Measurements from ENCODE around the gene CCDC6. TPM values are rescaled to one million over a fixed set of nuclear protein-coding genes. Genes with fewer than 3 reads are reported as not detected.

The CCDC6 gene
- total RNA-seq, 1 donor from 2014 or later = 42.7 TPM

DNA sequence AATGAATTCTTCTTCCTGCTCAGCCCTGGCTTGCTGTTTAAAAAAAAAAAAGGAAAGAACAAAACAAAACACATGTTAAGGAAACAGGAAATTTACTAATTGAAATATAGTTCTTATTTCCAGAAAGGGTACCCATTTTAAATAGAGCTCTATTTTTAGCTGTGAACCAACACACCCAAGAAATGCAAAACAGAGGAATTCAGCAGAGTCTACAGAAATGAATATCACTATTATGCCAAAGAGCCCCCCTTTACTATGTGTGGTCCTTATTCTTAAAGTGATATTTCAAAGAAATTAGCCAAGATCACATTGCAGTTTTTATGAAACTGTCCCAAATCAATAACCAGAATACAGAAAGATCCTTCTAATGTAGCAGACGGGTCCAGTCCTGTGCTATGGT lies 53.7 kb downstream of the CCDC6 start:
- no peak for DNase-seq (ENCODE audit: low read depth)
- TF ChIP-seq, protein P1, sequence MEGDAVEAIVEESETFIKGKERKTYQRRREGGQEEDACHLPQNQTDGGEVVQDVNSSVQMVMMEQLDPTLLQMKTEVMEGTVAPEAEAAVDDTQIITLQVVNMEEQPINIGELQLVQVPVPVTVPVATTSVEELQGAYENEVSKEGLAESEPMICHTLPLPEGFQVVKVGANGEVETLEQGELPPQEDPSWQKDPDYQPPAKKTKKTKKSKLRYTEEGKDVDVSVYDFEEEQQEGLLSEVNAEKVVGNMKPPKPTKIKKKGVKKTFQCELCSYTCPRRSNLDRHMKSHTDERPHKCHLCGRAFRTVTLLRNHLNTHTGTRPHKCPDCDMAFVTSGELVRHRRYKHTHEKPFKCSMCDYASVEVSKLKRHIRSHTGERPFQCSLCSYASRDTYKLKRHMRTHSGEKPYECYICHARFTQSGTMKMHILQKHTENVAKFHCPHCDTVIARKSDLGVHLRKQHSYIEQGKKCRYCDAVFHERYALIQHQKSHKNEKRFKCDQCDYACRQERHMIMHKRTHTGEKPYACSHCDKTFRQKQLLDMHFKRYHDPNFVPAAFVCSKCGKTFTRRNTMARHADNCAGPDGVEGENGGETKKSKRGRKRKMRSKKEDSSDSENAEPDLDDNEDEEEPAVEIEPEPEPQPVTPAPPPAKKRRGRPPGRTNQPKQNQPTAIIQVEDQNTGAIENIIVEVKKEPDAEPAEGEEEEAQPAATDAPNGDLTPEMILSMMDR (IDR thresholded peaks at IDR 0.05; ENCODE audit: insufficient read depth, low read length, poor library complexity, severe bottlenecking) = no peak
- Histone ChIP-seq H3K4me3 (ENCODE audit: low read depth, low read length) (no peak overlapping the region), H3K27me3 (ENCODE audit: control insufficient read depth, insufficient read depth, low read length) (no peaks in the 10 kb centered on the region), H3K36me3 (ENCODE audit: control insufficient read depth, insufficient read depth, low read length) (no peaks in the 10 kb centered on the region)

DNA sequence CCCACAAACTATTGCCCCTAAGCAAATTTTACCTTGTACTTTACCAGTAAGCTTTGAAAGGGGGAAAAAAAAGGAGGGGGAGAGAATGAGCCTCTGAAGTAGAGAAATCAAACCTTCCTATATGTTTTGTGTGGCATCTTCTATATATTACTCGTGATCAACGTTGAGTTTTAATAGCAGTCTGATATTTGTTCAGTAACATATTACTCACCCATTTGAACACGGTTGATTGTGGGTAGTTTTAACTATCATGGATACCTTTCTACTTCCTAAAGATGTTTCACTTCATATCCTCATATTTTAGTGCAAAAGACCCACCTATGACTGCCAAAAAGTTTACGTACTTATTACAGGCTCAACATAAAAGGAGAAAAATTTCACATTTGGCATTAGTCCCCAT lies 54.5 kb downstream of the CCDC6 start:
- Histone ChIP-seq H3K27me3 (ENCODE audit: control insufficient read depth, insufficient read depth, low read length) (no peaks in the 10 kb centered on the region), H3K36me3 (ENCODE audit: control insufficient read depth, insufficient read depth, low read length) (no peaks in the 10 kb centered on the region), H3K4me3 (ENCODE audit: low read depth, low read length) (no peak overlapping the region)
- TF ChIP-seq, protein P1 (IDR thresholded peaks at IDR 0.05; ENCODE audit: insufficient read depth, low read length, poor library complexity, severe bottlenecking) = no peak
- DNase-seq (ENCODE audit: low read depth) = no peak

- Histone ChIP-seq H3K4me3 (ENCODE audit: low read depth, low read length) (no peak overlapping the region), H3K27me3 (ENCODE audit: control insufficient read depth, insufficient read depth, low read length) (no peaks in the 10 kb centered on the region), H3K36me3 (ENCODE audit: control insufficient read depth, insufficient read depth, low read length) (no peaks in the 10 kb centered on the region)
- DNase-seq (ENCODE audit: low read depth) = no peak
- TF ChIP-seq, protein P1 (IDR thresholded peaks at IDR 0.05; ENCODE audit: insufficient read depth, low read length, poor library complexity, severe bottlenecking) = no peak
These were observed 58.5 kb downstream of the CCDC6 start for GRCh38 chr10:59847888-59848287.

DNA sequence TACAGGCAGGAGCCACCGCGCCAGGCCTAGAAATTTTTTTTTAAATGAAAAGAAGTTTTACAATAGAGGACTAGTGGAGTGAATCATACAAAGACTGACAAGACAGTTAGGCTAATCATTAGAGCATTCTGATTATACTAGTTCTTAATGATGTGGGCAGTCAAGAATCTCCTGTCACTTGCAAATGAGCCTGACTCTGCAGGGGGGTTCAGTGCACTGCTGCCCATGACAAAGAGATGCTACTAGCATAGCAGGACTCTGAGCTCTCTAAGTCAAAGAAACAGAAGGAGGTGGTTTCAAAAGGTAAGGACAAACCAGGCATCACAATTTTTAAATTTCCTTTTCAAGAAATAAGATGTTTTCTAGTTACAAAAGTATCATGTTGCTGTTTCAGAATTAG lies 59.0 kb downstream of the CCDC6 start:
- Histone ChIP-seq H3K36me3 (ENCODE audit: control insufficient read depth, insufficient read depth, low read length) (no peaks in the 10 kb centered on the region), H3K4me3 (ENCODE audit: low read depth, low read length) (no peak overlapping the region), H3K27me3 (ENCODE audit: control insufficient read depth, insufficient read depth, low read length) (no peaks in the 10 kb centered on the region)
- TF ChIP-seq, protein P1 (IDR thresholded peaks at IDR 0.05; ENCODE audit: insufficient read depth, low read length, poor library complexity, severe bottlenecking) = no peak
- peak; percentile 28 for DNase-seq (ENCODE audit: low read depth)

DNA sequence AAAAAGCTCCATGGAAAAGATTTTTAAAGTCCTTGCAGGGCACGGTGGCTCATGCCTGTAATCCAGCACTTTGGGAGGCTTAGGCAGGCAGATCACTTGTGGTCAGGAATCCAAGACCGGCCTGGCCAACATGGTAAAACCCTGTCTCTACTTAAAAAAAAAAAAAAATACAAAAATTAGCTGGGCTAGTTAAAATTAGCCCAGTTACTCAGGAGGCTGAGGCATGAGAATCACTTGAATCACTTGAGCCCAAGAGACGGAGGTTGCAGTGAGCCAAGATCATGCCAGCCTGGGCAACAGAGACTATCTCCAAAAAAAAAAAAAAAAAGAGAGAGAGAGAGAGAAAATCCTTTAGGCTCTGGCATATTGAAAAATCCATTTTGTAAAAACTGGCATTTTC lies 61.9 kb downstream of the CCDC6 start:
- TF ChIP-seq, protein P1 (IDR thresholded peaks at IDR 0.05; ENCODE audit: insufficient read depth, low read length, poor library complexity, severe bottlenecking) = no peak
- no peak for DNase-seq (ENCODE audit: low read depth)
- H3K36me3 ChIP-seq (ENCODE audit: control insufficient read depth, insufficient read depth, low read length) = no peaks in the 10 kb centered on the region
- no peaks in the 10 kb centered on the region for H3K27me3 ChIP-seq (ENCODE audit: control insufficient read depth, insufficient read depth, low read length)
- H3K4me3 ChIP-seq (ENCODE audit: low read depth, low read length) = no peak overlapping the region

DNA sequence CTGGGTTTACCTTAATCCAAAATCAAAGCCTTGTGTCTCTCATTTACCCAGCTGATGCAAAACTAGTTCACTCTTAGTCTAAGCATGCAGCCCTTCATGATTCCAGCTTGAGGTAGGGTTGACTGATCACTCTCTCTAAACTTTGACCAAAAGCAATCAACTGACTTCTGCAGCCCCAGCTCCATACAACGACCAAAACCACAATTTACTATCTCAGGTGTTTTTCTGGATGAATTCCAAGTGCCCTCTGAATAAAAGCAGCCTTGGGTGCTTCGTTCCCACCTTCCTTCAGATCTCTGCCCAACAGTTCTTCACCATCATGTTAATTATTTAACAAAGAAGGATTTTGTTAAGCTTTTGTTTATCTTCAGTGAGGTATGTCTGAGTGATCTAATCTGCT lies 62.6 kb downstream of the CCDC6 start:
- no peaks in the 10 kb centered on the region for H3K36me3 ChIP-seq (ENCODE audit: control insufficient read depth, insufficient read depth, low read length)
- no peaks in the 10 kb centered on the region for H3K27me3 ChIP-seq (ENCODE audit: control insufficient read depth, insufficient read depth, low read length)
- no peak for DNase-seq (ENCODE audit: low read depth)
- H3K4me3 ChIP-seq (ENCODE audit: low read depth, low read length) = no peak overlapping the region
- TF ChIP-seq, protein P1 (IDR thresholded peaks at IDR 0.05; ENCODE audit: insufficient read depth, low read length, poor library complexity, severe bottlenecking) = no peak
